SK-N-MC (cell line): ENCODE results near the gene SLC46A1.

ENCODE experiments used
- EZH2 ChIP-seq: fragments of 200-600 bp; sonication (generic); IDR thresholded peaks from one replicate; pipeline ENCODE4 v1.6.1; 2017; ENCODE audit warnings: antibody characterized with exemption
- POLR2AphosphoS5 ChIP-seq: IDR thresholded peaks from 2 replicates; pipeline ENCODE4 v1.6.1; 2012; ENCODE audit warnings: mild to moderate bottlenecking, low read depth, low read length, borderline replicate concordance

DNA sequence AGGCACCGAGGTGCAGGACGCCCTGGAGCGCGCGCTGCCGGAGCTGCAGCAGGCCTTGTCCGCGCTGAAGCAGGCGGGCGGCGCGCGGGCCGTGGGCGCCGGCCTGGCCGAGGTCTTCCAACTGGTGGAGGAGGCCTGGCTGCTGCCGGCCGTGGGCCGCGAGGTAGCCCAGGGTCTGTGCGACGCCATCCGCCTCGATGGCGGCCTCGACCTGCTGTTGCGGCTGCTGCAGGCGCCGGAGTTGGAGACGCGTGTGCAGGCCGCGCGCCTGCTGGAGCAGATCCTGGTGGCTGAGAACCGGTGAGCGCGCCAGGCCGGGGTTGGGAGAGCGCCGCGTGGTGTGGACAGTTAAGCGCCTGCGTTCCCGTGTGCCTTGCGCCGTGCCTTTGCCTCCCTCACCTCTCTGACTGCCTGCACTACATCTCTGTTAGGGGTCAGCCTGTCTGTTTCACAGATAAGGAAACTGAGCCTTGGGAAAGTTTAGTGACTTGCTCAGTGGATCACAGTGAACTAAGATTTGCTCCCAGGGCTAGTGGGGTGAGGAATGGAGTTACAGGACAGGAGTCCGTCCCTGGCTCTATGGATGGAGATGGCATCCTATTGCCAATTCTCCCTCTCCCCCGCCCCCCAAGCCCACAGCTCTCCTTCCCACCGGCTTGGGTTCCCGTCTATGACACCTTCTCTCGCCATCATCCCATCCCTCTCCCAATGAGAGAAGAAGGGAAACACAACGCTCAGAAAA, 33.6 kb downstream of the SLC46A1 start:
- TF ChIP-seq POLR2AphosphoS5 (no peak), EZH2 (no peak)
